ENCODE data around the gene STK17B.

DNA sequence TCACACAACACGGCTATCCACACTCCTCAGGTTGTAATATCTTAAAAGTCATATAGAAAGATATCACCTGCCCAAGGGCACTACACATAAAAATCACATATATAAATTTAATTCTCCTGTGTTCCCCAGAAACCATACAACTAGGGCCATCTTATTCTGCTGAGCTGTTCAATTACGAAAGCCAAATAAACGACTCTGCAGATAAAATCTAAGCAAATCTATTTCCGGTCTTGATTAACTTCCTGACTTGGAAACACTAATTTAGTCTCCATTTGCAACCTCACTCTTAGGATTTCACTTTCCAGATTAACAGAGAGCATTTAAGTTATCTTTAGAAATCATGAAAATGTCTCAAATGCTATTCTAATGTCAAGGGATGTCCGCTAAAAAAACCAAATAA is 23.9 kb upstream of the STK17B start:
- TF ChIP-seq, protein P1, sequence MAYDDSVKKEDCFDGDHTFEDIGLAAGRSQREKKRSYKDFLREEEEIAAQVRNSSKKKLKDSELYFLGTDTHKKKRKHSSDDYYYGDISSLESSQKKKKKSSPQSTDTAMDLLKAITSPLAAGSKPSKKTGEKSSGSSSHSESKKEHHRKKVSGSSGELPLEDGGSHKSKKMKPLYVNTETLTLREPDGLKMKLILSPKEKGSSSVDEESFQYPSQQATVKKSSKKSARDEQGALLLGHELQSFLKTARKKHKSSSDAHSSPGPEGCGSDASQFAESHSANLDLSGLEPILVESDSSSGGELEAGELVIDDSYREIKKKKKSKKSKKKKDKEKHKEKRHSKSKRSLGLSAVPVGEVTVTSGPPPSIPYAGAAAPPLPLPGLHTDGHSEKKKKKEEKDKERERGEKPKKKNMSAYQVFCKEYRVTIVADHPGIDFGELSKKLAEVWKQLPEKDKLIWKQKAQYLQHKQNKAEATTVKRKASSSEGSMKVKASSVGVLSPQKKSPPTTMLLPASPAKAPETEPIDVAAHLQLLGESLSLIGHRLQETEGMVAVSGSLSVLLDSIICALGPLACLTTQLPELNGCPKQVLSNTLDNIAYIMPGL (CRISPR knock-in tag; IDR thresholded peaks at IDR 0.05; ENCODE audit: borderline replicate concordance in 1 of 2, low read depth in 1 of 2): no peak
- TF ChIP-seq MXI1 (IDR thresholded peaks at IDR 0.05; ENCODE audit: borderline replicate concordance, low read depth, low read length) (no peak), ELF4 (CRISPR knock-in tag; IDR thresholded peaks at IDR 0.05; ENCODE audit: borderline replicate concordance) (no peak), POLR2A (IDR thresholded peaks at IDR 0.05; ENCODE audit: insufficient read depth in 1 of 2, low read depth in 2 of 2, low read length in 2 of 2) (no peak), NBN (conservative IDR thresholded peaks at IDR 0.05) (no peak), RAD51 (IDR thresholded peaks at IDR 0.05; ENCODE audit: borderline replicate concordance) (no peak), KDM2A (CRISPR knock-in tag; IDR thresholded peaks at IDR 0.05; ENCODE audit: borderline replicate concordance, low read depth) (no peak), EZH2 (conservative IDR thresholded peaks at IDR 0.05; ENCODE audit: low read depth, low read length) (no peak), RXRA (CRISPR knock-in tag; IDR thresholded peaks at IDR 0.05) (no peak), ZNF264 (CRISPR knock-in tag; IDR thresholded peaks at IDR 0.05) (no peak)

All from HepG2 (cell line).